Bronchial epithelial cell (primary cell): ENCODE measurements around the gene HCN2. TPM values are rescaled to one million over a fixed set of nuclear protein-coding genes. Genes with fewer than 3 reads are reported as not detected.

Experiments used
- DNase-seq: peaks from one replicate; pipeline ENCODE4 v3.0.0-alpha.2; 2010; ENCODE audit warnings: low read depth
- FAIRE-seq: peaks from 2 replicates; lab custom pipeline; 2011; peaks lifted over from hg19 to GRCh38; lab: Jason Lieb, UNC
- H3K27me3 ChIP-seq: 2 replicates; pipeline ENCODE4 v1.5.1; 2011; ENCODE audit warnings: low read length; ENCODE audit not compliant: control insufficient read depth, insufficient read depth
- H3K36me3 ChIP-seq: 2 replicates; pipeline ENCODE4 v1.5.1; 2011; ENCODE audit warnings: low read length; ENCODE audit not compliant: control insufficient read depth, insufficient read depth
- H3K4me3 ChIP-seq: 2 replicates; pipeline ENCODE4 v1.5.1; 2011; ENCODE audit warnings: mild to moderate bottlenecking, low read depth, low read length, control low read depth
- CTCF ChIP-seq: IDR thresholded peaks from 2 replicates; pipeline ENCODE4 v1.5.1; 2011; ENCODE audit warnings: mild to moderate bottlenecking, moderate library complexity, low read length, control low read depth, inconsistent platforms; ENCODE audit not compliant: insufficient read depth, severe bottlenecking
- total RNA-seq: library from RNA; depleted of rRNA; stranded (reverse); fragments of >200 nt; gene quantifications from 2 replicates; pipeline ENCODE4 v1.2.1, GENCODE V29; 2014

The HCN2 gene
- total RNA-seq, 1 donor from 2014 or later: under 0.01 TPM

GRCh38 chr19:556611-557382 is 32.9 kb upstream of the HCN2 start:
- FAIRE-seq (no peak), DNase-seq (no peak)
- Histone ChIP-seq H3K4me3 (no peak overlapping the region), H3K36me3 (no peaks in the 10 kb centered on the region), H3K27me3 (no peaks in the 10 kb centered on the region)
- TF ChIP-seq CTCF: no peak

- no peaks in the 10 kb centered on the region for H3K27me3 ChIP-seq
- no peak for DNase-seq
Observed at GRCh38 chr19:558770-559439, 30.8 kb upstream of the HCN2 start.

GRCh38 chr19:560121-560520 is 29.6 kb upstream of the HCN2 start:
- TF ChIP-seq CTCF: no peak
- no peaks in the 10 kb centered on the region for H3K36me3 ChIP-seq
- no peak for DNase-seq
- no peak overlapping the region for H3K4me3 ChIP-seq
- no peak for FAIRE-seq
- H3K27me3 ChIP-seq: no peaks in the 10 kb centered on the region

More at GRCh38 chr19:558770-559439, 30.8 kb upstream of the HCN2 start:
- TF ChIP-seq CTCF: no peak
- no peaks in the 10 kb centered on the region for H3K36me3 ChIP-seq
- FAIRE-seq: no peak
- H3K4me3 ChIP-seq: no peak overlapping the region

- no peak for DNase-seq
- Histone ChIP-seq H3K4me3 (no peak overlapping the region), H3K36me3 (no peaks in the 10 kb centered on the region), H3K27me3 (no peaks in the 10 kb centered on the region)
- no peak for FAIRE-seq
- TF ChIP-seq CTCF: no peak
Observed at GRCh38 chr19:566403-566802, 23.3 kb upstream of the HCN2 start.

- DNase-seq: no peak
- H3K4me3 ChIP-seq: no peak overlapping the region
- no peaks in the 10 kb centered on the region for H3K36me3 ChIP-seq
- no peak for TF ChIP-seq CTCF
- FAIRE-seq: no peak
- no peaks in the 10 kb centered on the region for H3K27me3 ChIP-seq
Observed at GRCh38 chr19:566844-567243, 22.8 kb upstream of the HCN2 start.
